DND-41 (cell line): ENCODE measurements around the gene ATIC.

ENCODE experiments used
- ATAC-seq: fragments of 200-7000 bp; cut with Tn5 transposase; 3 replicates; pipeline ENCODE4 v1.9.1; 2021; ENCODE audit warnings: low read depth; ENCODE audit not compliant: insufficient read depth
- DNase-seq: peaks from one replicate; pipeline ENCODE4 v3.0.0-alpha.2; 2020
- H2AFZ ChIP-seq: 2 replicates; pipeline ENCODE4 v1.6.0; 2012; ENCODE audit warnings: low read depth, low read length
- H3K27ac ChIP-seq: 2 replicates; pipeline ENCODE4 v1.5.1; 2012; ENCODE audit warnings: low read length, inconsistent platforms
- H3K27me3 ChIP-seq: fragments of 200-600 bp; sonication (generic); 2 replicates; pipeline ENCODE4 v1.6.0; 2012; ENCODE audit warnings: low read length, mild to moderate bottlenecking, inconsistent platforms; ENCODE audit not compliant: insufficient read depth, poor library complexity
- H3K36me3 ChIP-seq: 2 replicates; pipeline ENCODE4 v1.5.1; 2012; ENCODE audit warnings: low read length, inconsistent platforms; ENCODE audit not compliant: insufficient read depth
- H3K4me1 ChIP-seq: 2 replicates; pipeline ENCODE4 v1.5.1; 2012; ENCODE audit warnings: mild to moderate bottlenecking, low read length; ENCODE audit not compliant: insufficient read depth
- H3K4me2 ChIP-seq: 2 replicates; pipeline ENCODE4 v1.6.0; 2012; ENCODE audit warnings: mild to moderate bottlenecking, moderate library complexity, low read length, inconsistent platforms; ENCODE audit not compliant: insufficient read depth
- H3K4me3 ChIP-seq, 2 experiments: fragments of 200-600 bp in 1 of 2; shearing (Covaris generic) in 1 of 2; 2 replicates each; pipeline ENCODE4 v1.5.1; 2012 to 2016; ENCODE audit warnings: inconsistent platforms in 2 of 2, low read length in 2 of 2, mild to moderate bottlenecking in 2 of 2, low read depth in 1 of 2, moderate library complexity in 1 of 2
- H3K79me2 ChIP-seq: 2 replicates; pipeline ENCODE4 v1.6.0; 2012; ENCODE audit warnings: low read length, inconsistent platforms; ENCODE audit not compliant: insufficient read depth
- H3K9ac ChIP-seq: 2 replicates; pipeline ENCODE4 v1.6.0; 2012; ENCODE audit warnings: low read depth, mild to moderate bottlenecking, inconsistent platforms, low read length, moderate library complexity
- H3K9me3 ChIP-seq: 2 replicates; pipeline ENCODE4 v1.5.1; 2012; ENCODE audit warnings: low read length, moderate library complexity, mild to moderate bottlenecking, inconsistent platforms; ENCODE audit not compliant: insufficient read depth, severe bottlenecking
- H4K20me1 ChIP-seq: 2 replicates; pipeline ENCODE4 v1.6.0; 2012; ENCODE audit warnings: low read length; ENCODE audit not compliant: insufficient read depth
- EZH2 ChIP-seq: IDR thresholded peaks from 3 replicates; pipeline ENCODE4 v1.6.1; 2012; ENCODE audit warnings: borderline replicate concordance, low read depth, mild to moderate bottlenecking, moderate library complexity, low read length, inconsistent platforms; ENCODE audit not compliant: severe bottlenecking
- TF ChIP-seq, protein P1 (sequence below): IDR thresholded peaks from 2 replicates; pipeline ENCODE4 v1.5.1; 2012; ENCODE audit warnings: borderline replicate concordance, low read length, moderate library complexity, mild to moderate bottlenecking; ENCODE audit not compliant: poor library complexity, severe bottlenecking; ENCODE audit errors: extremely low read depth

The ATIC gene

DNA sequence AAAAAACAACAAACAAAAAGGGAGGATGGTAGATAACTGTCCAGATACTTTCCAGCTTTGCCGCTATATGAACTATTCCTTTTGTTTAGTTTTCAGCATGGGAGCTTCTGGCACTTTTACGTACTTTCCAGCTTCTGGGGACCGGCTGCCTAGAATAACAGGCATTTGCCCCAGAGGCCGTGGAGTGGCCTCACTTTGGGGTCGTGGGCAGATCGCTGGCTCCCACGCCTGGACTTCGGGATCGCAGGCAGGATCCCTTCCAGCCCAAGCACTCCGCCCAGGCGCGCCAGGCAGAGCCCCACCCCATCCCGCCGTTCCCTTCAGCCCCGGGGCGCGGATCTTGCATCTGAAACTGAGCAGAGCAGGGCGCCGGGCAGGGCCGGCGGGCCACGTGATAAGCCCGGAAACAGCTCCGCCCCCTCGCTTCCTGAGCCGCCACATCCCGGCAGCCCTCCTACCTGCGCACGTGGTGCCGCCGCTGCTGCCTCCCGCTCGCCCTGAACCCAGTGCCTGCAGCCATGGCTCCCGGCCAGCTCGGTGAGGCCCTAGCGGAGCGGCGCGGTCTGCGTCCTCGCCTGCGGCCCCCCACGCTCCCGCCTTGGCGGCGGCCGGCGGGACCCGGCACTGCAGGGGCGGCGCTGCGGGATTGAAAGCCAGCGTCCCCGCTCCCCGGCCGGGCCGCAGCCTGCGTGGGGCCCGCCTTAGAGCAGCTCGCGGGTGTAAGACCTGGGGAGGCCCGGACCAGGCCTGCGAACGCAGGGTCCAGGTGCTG, at the start of gene ATIC:
Gene ATIC, plus strand, starts transcription at position 435 of the 772 bp plus-strand sequence. Its CDS starts 84 bp downstream, at position 519.
- Histone ChIP-seq H3K4me1 (peaks cover 58% of the 10 kb centered on the region), H4K20me1 (no peaks in the 10 kb centered on the region), H3K4me2 (peak within 1 kb of the TSS; percentile 87), H3K79me2 (peaks cover 63% of the 10 kb centered on the region), H3K4me3 (peak within 1 kb of the TSS; percentile 66 to 69), H3K9ac (peak within 1 kb of the TSS; percentile 98), H3K27me3 (no peaks in the 10 kb centered on the region), H3K27ac (peak within 1 kb of the TSS; percentile 89), H3K9me3 (no peaks in the 10 kb centered on the region), H3K36me3 (peaks cover 39% of the 10 kb centered on the region), H2AFZ (peak within 1 kb of the TSS; percentile 77)
- ATAC-seq (peak; percentile 96), DNase-seq (peak; percentile 96)
- TF ChIP-seq, protein P1, sequence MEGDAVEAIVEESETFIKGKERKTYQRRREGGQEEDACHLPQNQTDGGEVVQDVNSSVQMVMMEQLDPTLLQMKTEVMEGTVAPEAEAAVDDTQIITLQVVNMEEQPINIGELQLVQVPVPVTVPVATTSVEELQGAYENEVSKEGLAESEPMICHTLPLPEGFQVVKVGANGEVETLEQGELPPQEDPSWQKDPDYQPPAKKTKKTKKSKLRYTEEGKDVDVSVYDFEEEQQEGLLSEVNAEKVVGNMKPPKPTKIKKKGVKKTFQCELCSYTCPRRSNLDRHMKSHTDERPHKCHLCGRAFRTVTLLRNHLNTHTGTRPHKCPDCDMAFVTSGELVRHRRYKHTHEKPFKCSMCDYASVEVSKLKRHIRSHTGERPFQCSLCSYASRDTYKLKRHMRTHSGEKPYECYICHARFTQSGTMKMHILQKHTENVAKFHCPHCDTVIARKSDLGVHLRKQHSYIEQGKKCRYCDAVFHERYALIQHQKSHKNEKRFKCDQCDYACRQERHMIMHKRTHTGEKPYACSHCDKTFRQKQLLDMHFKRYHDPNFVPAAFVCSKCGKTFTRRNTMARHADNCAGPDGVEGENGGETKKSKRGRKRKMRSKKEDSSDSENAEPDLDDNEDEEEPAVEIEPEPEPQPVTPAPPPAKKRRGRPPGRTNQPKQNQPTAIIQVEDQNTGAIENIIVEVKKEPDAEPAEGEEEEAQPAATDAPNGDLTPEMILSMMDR = no peak
- no peak for TF ChIP-seq EZH2

DNA sequence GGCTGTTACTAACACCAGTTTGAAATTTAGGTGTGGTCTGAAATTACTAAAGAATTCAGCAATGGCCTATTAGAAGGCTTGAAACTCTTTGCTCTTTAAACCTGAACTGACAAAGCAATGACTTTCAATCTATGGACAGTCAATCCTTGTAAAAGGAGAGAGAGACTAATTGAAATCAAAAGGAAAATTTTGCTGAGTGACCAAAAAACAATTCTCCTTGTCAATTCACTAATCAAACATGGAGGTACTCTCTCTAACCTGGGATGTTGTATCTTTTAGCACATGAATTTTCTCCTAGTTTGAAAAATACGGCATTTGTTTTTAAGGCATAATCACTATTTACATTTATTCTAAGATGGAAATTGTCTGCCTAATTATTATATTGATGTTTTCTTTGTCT, 49.6 kb upstream of the ATIC start:
- Histone ChIP-seq H3K9me3 (no peaks in the 10 kb centered on the region), H3K36me3 (no peaks in the 10 kb centered on the region), H3K4me2 (no peak overlapping the region), H3K4me1 (no peaks in the 10 kb centered on the region), H3K79me2 (no peaks in the 10 kb centered on the region), H3K4me3 (no peak overlapping the region), H2AFZ (no peak overlapping the region), H4K20me1 (no peaks in the 10 kb centered on the region), H3K27ac (no peak overlapping the region), H3K27me3 (no peaks in the 10 kb centered on the region), H3K9ac (no peak overlapping the region)
- ATAC-seq (no peak), DNase-seq (no peak)
- TF ChIP-seq, protein P1 = no peak
- TF ChIP-seq EZH2 = no peak

DNA sequence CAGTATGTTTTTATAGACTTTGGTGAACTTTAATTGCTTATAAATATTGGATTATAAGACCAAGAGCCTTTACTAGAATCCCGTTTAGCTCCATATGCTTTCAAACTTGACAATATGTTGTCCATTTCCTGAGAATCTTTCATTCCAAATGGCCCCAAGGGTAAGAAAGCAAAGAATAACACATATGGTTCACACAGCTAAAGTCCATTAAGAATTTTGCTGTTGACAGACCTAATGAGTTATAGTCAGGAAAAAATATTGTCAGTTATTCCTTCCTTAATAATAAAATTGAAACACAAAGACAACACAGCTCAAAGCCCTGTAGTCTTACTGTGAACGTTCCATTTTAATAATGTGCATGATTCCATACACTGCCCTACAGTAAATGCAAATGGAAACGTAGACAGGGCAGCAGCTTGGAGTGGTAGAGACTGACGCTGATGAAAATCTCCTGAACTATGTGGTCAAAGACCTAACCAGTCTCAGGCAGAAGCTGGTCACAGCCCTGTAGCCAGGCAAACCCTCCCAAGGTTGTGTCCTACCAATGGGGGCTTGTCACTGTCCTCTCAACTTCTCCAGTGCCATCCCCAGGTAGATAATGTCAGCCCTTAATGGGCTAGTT, 49.0 kb upstream of the ATIC start:
- no peak for TF ChIP-seq EZH2
- Histone ChIP-seq H2AFZ (no peak overlapping the region), H3K4me3 (no peak overlapping the region), H3K9ac (no peak overlapping the region), H4K20me1 (no peaks in the 10 kb centered on the region), H3K36me3 (no peaks in the 10 kb centered on the region), H3K27ac (no peak overlapping the region), H3K4me1 (no peaks in the 10 kb centered on the region), H3K27me3 (no peaks in the 10 kb centered on the region), H3K4me2 (no peak overlapping the region), H3K9me3 (no peaks in the 10 kb centered on the region), H3K79me2 (no peaks in the 10 kb centered on the region)
- DNase-seq (no peak), ATAC-seq (no peak)

DNA sequence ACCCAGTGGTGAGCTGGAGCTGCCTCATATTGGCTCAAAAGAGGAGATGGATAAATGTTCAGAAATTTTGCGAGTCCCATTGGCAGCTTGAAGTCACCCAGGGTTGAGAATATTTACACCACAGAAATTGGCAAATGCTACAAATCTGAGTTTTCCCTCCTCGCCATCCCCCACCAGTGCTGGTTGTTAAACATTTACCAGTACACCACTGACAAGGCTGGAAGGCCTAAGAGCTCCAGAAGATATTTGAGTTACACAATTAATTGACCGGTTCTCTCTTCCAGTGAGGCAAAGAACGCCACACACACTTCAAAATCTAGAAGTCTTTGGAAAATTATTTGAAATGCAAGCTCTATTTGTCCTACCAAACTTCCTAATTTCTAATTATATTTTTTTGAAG, 47.5 kb upstream of the ATIC start:
- no peak overlapping the region for H3K9ac ChIP-seq
- DNase-seq (no peak), ATAC-seq (no peak)
- no peaks in the 10 kb centered on the region for H3K27me3 ChIP-seq
- H2AFZ ChIP-seq = no peak overlapping the region; the same call in 1 of the 2 replicates
- no peak overlapping the region for H3K4me3 ChIP-seq
- TF ChIP-seq EZH2 = no peak
- TF ChIP-seq, protein P1 = no peak
- H3K79me2 ChIP-seq = no peaks in the 10 kb centered on the region
- H3K27ac ChIP-seq = no peak overlapping the region
- no peak overlapping the region for H3K4me2 ChIP-seq
- no peaks in the 10 kb centered on the region for H3K9me3 ChIP-seq
- H3K36me3 ChIP-seq = no peaks in the 10 kb centered on the region
- 0 out of 2 replicates have a peak, but pooled peaks cover 3% of the 10 kb centered on the region for H3K4me1 ChIP-seq
- no peaks in the 10 kb centered on the region for H4K20me1 ChIP-seq
